Upper lobe of left lung (tissue), 4 donors: ENCODE measurements around the gene DNASE1L2.

Experiments used
- EP300 ChIP-seq, 4 donors: sonication (generic); formaldehyde crosslinking; IDR thresholded peaks; one replicate each; pipeline ENCODE4 v1.5.1; 2017; ENCODE audit warnings: antibody characterized with exemption in 4 of 4, control low read depth in 2 of 4
- POLR2AphosphoS5 ChIP-seq, 2 donors: sonication (generic); formaldehyde crosslinking; IDR thresholded peaks; one replicate each; pipeline ENCODE4 v1.5.1; 2017; ENCODE audit warnings: antibody characterized with exemption in 2 of 2
- TF ChIP-seq, protein P1 (sequence below), 6 experiments: fragments of 450-650 bp in 4 of 6; fragments of 200-600 bp in 2 of 6; sonication (generic) in 2 of 6; IDR thresholded peaks; one replicate each; pipeline ENCODE4 v1.5.1; 2016 to 2019; ENCODE audit warnings: antibody characterized with exemption in 6 of 6

DNA sequence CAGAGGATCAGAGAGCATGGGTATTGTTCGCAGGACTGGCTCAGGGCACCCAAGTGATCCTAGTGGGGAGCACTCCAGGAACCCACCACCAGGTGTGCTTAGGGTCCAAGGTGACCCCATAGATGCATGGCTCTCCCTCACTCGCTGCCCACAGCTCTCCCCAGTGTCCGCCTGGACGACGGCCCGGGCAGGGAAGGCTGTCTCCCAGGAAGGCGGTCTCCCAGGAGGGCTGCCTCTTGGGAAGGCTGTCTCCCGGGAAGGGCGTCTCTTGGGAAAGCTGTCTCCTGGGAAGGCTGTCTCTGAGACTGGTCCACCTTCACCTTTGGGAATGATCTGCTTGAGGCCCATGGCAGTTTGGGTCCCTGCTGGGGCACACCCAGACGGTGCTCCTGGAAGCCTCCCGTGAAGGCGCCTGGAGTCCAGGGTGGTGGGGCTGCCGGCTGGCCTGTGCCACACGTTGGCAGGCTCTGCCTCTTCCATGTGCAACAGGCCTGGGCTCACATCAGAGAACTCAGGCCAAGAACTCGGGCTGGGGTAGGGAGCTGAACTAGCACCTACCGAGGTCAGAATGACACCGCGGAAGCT is 10.1 kb downstream of the DNASE1L2 start:
- TF ChIP-seq, protein P1, sequence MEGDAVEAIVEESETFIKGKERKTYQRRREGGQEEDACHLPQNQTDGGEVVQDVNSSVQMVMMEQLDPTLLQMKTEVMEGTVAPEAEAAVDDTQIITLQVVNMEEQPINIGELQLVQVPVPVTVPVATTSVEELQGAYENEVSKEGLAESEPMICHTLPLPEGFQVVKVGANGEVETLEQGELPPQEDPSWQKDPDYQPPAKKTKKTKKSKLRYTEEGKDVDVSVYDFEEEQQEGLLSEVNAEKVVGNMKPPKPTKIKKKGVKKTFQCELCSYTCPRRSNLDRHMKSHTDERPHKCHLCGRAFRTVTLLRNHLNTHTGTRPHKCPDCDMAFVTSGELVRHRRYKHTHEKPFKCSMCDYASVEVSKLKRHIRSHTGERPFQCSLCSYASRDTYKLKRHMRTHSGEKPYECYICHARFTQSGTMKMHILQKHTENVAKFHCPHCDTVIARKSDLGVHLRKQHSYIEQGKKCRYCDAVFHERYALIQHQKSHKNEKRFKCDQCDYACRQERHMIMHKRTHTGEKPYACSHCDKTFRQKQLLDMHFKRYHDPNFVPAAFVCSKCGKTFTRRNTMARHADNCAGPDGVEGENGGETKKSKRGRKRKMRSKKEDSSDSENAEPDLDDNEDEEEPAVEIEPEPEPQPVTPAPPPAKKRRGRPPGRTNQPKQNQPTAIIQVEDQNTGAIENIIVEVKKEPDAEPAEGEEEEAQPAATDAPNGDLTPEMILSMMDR (IDR thresholded peaks at IDR 0.05) = no peak
- no peak for TF ChIP-seq POLR2AphosphoS5 (IDR thresholded peaks at IDR 0.05)
- no peak for TF ChIP-seq EP300 (IDR thresholded peaks at IDR 0.05)
